Measurements from ENCODE around the gene ALKBH5.

DNA sequence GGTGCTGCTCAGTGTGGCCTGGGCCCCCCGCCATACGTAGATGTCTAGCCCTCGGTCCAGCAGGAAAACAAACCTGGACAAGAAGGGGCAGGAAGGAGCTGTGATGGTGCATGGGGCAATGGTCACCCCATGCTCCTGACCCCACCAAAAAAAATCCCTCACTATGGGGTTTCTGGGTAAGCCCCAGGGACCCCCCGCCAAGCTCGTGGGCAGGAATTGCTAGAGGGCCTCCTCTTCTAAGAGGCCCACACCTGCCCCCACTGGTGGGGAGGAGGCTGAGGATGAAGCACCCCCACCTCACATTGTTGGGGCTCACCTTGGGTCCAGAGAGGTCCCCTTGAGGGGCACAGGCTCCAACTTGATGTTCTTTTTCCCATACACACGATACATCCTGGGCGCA is 65.2 kb downstream of the ALKBH5 start:
- TF ChIP-seq, protein P1, sequence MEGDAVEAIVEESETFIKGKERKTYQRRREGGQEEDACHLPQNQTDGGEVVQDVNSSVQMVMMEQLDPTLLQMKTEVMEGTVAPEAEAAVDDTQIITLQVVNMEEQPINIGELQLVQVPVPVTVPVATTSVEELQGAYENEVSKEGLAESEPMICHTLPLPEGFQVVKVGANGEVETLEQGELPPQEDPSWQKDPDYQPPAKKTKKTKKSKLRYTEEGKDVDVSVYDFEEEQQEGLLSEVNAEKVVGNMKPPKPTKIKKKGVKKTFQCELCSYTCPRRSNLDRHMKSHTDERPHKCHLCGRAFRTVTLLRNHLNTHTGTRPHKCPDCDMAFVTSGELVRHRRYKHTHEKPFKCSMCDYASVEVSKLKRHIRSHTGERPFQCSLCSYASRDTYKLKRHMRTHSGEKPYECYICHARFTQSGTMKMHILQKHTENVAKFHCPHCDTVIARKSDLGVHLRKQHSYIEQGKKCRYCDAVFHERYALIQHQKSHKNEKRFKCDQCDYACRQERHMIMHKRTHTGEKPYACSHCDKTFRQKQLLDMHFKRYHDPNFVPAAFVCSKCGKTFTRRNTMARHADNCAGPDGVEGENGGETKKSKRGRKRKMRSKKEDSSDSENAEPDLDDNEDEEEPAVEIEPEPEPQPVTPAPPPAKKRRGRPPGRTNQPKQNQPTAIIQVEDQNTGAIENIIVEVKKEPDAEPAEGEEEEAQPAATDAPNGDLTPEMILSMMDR (tag by site-specific recombination; IDR thresholded peaks at IDR 0.05), result no peak
- TF ChIP-seq, protein P2, sequence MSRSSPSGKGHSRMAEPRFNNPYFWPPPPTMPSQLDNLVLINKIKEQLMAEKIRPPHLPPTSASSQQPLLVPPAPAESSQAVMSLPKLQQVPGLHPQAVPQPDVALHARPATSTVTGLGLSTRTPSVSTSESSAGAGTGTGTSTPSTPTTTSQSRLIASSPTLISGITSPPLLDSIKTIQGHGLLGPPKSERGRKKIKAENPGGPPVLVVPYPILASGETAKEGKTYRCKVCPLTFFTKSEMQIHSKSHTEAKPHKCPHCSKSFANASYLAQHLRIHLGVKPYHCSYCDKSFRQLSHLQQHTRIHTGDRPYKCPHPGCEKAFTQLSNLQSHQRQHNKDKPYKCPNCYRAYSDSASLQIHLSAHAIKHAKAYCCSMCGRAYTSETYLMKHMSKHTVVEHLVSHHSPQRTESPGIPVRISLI (tag by site-specific recombination; IDR thresholded peaks at IDR 0.05), result no peak

Measured in HEK293 (cell line).